ENCODE measurements around the gene ANKS3.

DNA sequence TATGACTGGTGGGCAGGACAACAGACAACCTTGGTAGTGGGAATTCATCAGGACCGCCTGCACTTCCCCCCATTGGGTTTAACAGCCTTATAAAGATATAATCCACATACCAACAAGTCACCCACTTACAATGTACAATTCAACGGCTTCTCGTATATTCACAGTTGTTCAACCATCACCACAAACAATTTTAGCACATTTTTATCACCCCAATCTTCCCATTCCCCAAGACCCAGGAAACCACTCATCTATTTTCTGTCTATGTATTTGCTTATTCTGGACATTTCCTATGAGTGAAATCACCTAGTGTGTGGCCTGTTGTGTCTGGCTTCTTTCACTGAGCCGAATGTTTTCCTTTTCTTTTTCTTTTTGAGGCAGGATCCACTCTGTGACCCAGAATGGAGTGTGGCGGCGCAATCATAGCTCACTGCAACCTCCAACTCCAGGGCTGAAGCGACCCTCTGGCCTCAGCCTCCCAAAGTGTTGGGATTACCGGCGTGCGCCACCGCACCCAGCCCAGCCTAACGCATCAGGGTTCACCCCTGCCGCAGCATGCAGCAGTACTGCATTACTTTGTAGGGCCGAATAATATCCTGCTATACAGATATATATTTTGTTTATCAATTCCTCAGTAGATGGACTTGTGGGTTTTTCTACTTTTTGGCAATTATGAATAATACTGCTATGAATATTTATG lies 10.9 kb downstream of the ANKS3 start:
- no peak for TF ChIP-seq ZNF530 (tag by site-specific recombination; IDR thresholded peaks at IDR 0.05; ENCODE audit: low read depth)
- TF ChIP-seq, protein P1, sequence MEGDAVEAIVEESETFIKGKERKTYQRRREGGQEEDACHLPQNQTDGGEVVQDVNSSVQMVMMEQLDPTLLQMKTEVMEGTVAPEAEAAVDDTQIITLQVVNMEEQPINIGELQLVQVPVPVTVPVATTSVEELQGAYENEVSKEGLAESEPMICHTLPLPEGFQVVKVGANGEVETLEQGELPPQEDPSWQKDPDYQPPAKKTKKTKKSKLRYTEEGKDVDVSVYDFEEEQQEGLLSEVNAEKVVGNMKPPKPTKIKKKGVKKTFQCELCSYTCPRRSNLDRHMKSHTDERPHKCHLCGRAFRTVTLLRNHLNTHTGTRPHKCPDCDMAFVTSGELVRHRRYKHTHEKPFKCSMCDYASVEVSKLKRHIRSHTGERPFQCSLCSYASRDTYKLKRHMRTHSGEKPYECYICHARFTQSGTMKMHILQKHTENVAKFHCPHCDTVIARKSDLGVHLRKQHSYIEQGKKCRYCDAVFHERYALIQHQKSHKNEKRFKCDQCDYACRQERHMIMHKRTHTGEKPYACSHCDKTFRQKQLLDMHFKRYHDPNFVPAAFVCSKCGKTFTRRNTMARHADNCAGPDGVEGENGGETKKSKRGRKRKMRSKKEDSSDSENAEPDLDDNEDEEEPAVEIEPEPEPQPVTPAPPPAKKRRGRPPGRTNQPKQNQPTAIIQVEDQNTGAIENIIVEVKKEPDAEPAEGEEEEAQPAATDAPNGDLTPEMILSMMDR (tag by site-specific recombination; IDR thresholded peaks at IDR 0.05): no peak
- no peak for TF ChIP-seq TCF7L2 (IDR thresholded peaks at IDR 0.05; ENCODE audit: borderline replicate concordance, low read depth, low read length)
- no peak for TF ChIP-seq ZNF112 (tag by site-specific recombination; IDR thresholded peaks at IDR 0.05)
- TF ChIP-seq ZNF423 (tag by site-specific recombination; IDR thresholded peaks at IDR 0.05): no peak
- TF ChIP-seq, protein P2, sequence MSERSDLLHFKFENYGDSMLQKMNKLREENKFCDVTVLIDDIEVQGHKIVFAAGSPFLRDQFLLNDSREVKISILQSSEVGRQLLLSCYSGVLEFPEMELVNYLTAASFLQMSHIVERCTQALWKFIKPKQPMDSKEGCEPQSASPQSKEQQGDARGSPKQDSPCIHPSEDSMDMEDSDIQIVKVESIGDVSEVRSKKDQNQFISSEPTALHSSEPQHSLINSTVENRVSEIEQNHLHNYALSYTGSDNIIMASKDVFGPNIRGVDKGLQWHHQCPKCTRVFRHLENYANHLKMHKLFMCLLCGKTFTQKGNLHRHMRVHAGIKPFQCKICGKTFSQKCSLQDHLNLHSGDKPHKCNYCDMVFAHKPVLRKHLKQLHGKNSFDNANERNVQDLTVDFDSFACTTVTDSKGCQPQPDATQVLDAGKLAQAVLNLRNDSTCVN (tag by site-specific recombination; optimal IDR thresholded peaks at IDR 0.05): no peak
- TF ChIP-seq ZNF610 (tag by site-specific recombination; IDR thresholded peaks at IDR 0.05; ENCODE audit: borderline replicate concordance): no peak
- TF ChIP-seq, protein P3, sequence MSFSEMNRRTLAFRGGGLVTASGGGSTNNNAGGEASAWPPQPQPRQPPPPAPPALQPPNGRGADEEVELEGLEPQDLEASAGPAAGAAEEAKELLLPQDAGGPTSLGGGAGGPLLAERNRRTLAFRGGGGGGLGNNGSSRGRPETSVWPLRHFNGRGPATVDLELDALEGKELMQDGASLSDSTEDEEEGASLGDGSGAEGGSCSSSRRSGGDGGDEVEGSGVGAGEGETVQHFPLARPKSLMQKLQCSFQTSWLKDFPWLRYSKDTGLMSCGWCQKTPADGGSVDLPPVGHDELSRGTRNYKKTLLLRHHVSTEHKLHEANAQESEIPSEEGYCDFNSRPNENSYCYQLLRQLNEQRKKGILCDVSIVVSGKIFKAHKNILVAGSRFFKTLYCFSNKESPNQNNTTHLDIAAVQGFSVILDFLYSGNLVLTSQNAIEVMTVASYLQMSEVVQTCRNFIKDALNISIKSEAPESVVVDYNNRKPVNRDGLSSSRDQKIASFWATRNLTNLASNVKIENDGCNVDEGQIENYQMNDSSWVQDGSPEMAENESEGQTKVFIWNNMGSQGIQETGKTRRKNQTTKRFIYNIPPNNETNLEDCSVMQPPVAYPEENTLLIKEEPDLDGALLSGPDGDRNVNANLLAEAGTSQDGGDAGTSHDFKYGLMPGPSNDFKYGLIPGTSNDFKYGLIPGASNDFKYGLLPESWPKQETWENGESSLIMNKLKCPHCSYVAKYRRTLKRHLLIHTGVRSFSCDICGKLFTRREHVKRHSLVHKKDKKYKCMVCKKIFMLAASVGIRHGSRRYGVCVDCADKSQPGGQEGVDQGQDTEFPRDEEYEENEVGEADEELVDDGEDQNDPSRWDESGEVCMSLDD (tag by site-specific recombination; IDR thresholded peaks at IDR 0.05): no peak
